ENCODE data around the gene ZMIZ1. TPM values are rescaled to one million over a fixed set of nuclear protein-coding genes. Genes with fewer than 3 reads are reported as not detected.

Gene ZMIZ1
- total RNA-seq, 1 donor from 2014 or later = 93.9 TPM

DNA sequence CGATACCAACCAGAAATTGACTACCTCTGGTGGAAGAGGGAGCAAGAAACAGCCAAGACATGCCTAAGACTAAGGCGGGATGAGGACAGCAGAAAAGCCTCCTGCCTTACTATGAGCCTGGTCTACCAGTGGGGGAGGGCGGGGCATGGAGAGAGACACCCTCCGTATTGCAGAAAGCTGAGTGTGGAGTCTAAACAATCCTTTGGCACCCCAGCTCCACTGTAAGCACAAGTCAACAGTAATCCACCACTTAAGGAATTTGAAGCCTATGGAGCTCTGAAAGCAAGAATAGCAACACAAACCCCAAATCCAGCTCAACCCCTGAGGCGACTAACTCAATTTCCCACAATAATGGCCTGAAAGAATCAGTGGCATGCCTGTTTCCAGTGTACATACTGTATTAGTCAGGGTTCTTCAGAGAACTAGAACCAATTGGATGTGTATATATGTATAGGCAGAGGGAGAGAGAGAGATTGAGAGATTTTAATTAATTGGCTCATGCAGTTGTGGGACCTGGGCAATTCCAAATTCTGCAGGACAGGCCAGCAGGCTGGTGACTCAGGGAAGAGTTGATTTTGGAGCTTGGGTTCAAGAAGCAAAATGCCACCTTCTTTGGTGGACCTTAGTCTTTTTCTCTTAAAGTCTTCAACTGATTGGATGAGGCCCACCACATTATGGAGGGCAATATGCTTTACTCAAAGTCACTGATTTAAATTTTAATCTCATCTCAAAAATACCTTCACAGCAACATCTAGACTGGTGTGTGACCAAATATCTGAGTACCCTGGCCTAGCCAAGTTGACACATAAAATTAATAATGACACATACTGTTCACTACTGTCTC is 292.0 kb downstream of the ZMIZ1 start:
- ChIA-PET POLR2A (no interaction called here), CTCF (no interaction called here)
- Mint-ChIP-seq H3K4me1 (peaks cover 29% of the 10 kb centered on the region), H3K4me3 (no peak overlapping the region), H3K27me3 (no peaks in the 10 kb centered on the region), H3K36me3 (ENCODE audit: low read depth) (peaks cover 15% of the 10 kb centered on the region), H3K9me3 (no peaks in the 10 kb centered on the region), H3K27ac (no peak overlapping the region)
- TF ChIP-seq, protein P1, sequence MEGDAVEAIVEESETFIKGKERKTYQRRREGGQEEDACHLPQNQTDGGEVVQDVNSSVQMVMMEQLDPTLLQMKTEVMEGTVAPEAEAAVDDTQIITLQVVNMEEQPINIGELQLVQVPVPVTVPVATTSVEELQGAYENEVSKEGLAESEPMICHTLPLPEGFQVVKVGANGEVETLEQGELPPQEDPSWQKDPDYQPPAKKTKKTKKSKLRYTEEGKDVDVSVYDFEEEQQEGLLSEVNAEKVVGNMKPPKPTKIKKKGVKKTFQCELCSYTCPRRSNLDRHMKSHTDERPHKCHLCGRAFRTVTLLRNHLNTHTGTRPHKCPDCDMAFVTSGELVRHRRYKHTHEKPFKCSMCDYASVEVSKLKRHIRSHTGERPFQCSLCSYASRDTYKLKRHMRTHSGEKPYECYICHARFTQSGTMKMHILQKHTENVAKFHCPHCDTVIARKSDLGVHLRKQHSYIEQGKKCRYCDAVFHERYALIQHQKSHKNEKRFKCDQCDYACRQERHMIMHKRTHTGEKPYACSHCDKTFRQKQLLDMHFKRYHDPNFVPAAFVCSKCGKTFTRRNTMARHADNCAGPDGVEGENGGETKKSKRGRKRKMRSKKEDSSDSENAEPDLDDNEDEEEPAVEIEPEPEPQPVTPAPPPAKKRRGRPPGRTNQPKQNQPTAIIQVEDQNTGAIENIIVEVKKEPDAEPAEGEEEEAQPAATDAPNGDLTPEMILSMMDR (IDR thresholded peaks at IDR 0.05) = no peak
- ATAC-seq (ENCODE audit: low read depth) (no peak), DNase-seq (no peak)
- intact Hi-C loops (cut with micrococcal nuclease) = no loop called here

GRCh38 chr10:79361726-79362397 is 293.1 kb downstream of the ZMIZ1 start:
- DNase-seq (no peak), ATAC-seq (ENCODE audit: low read depth) (no peak)
- intact Hi-C loops (cut with micrococcal nuclease) = no loop called here
- H3K27ac Mint-ChIP-seq = no peak overlapping the region
- ChIA-PET CTCF (no interaction called here), POLR2A (interaction anchor here (0.6 kb wide), 1 partner anchor 13 kb away, joined by 3 read pairs; no protein-coding TSS in a partner anchor)
- H3K4me1 Mint-ChIP-seq = peaks cover 20% of the 10 kb centered on the region
- H3K9me3 Mint-ChIP-seq = no peaks in the 10 kb centered on the region
- H3K27me3 Mint-ChIP-seq = no peaks in the 10 kb centered on the region
- no peak overlapping the region for H3K4me3 Mint-ChIP-seq
- H3K36me3 Mint-ChIP-seq (ENCODE audit: low read depth) = peaks cover 7% of the 10 kb centered on the region
- TF ChIP-seq, protein P1 (IDR thresholded peaks at IDR 0.05) = no peak
